AG09319 (cell line): ENCODE measurements around the gene RBM6.

Experiments used
- DNase-seq: peaks from one replicate; pipeline ENCODE4 v3.0.0-alpha.2; 2010; ENCODE audit warnings: low read depth; ENCODE audit errors: extremely low read depth
- CTCF ChIP-seq: IDR thresholded peaks from 2 replicates; pipeline ENCODE4 v1.5.1; 2011; ENCODE audit warnings: low read depth, mild to moderate bottlenecking, inconsistent platforms, low read length, moderate library complexity

The RBM6 gene

DNA sequence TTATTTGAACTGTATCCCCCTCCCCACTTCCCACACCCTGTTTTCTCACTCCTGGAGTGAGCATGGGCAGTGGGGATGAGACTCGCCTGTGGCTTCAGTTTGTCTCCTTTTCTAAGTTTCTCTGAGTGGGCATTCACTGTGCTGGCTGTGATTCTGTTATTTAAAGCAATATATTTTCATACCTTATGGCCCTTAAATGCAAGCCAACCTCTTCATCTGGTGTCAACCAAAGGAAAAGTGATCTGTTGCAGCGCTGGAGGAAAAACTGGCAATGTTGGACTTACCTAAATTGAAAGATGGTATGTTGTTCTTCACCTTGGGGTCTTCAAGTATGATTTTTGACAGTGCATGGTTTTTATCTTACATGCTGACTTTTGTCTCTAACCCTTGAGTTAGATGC lies 56.1 kb downstream of the RBM6 start:
- no peak for TF ChIP-seq CTCF
- DNase-seq, result no peak

DNA sequence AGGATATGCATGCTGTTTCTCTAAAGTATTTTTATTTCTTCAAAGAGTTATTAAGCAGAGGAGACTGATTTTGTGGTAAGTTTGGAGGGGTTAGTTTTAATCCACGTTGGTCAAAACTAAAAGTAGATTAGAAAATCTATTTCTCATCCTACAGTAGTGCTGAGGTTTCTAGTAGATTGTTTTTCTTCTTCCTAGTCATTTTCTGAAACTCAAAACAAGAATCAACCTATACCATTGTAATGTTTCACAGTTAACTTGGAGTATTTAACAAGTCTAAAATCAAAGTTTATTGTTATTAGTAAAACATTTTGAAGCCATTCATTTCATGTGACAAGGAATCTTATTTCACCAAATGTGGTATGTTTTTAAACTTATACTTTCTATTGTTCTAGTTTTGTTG lies 57.9 kb downstream of the RBM6 start:
- TF ChIP-seq CTCF, result no peak
- DNase-seq, result no peak

- DNase-seq, result no peak
- no peak for TF ChIP-seq CTCF
Measured at GRCh38 chr3:49998326-49998725, 58.4 kb downstream of the RBM6 start.

GRCh38 chr3:50001511-50001910 lies 61.6 kb downstream of the RBM6 start:
- no peak for TF ChIP-seq CTCF

DNA sequence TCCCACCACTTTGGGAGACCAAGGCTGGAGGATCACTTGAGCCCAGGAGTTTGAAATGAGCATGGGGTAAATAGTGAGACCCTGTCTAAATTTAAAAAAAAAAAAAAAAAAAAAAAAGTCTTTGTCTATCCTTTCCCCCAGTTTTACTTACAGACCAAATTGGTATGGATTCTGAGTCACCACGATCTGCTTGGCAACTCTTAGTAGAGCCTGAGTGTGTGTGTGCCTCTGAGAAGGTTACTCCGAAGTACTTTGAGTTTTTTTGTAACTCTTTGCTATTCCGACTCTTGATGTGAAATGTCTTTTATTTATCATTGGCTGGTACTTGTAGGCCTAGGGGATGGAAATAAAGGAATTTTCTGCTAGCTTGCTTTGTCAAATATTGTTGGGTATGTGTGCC lies 63.3 kb downstream of the RBM6 start:
- no peak for TF ChIP-seq CTCF
- DNase-seq, result no peak

More at GRCh38 chr3:50001511-50001910, 61.6 kb downstream of the RBM6 start:
- DNase-seq, result no peak

GRCh38 chr3:50003824-50004223 lies 63.9 kb downstream of the RBM6 start:
- DNase-seq, result no peak

DNA sequence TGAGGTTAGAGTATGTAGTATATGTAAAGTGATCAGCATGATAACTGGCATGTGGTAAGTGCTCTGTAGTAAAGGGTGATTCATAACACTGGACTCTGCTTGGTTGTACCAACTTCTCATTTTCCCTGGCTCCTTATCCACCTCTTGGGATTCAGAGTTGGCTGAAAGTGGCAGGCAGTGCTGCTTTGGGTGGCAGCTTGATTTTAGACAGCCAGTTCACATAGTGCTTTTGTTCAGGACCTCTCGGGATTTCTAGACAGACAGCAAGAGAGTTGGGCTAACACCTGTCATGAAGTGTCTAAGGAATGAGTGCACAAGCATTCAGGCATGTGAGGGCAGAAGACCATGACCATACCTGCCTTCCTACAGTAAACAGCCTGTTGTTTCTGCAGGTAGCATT lies 69.0 kb downstream of the RBM6 start:
- no peak for DNase-seq
- no peak for TF ChIP-seq CTCF

More at GRCh38 chr3:50003824-50004223, 63.9 kb downstream of the RBM6 start:
- TF ChIP-seq CTCF, result no peak

DNA sequence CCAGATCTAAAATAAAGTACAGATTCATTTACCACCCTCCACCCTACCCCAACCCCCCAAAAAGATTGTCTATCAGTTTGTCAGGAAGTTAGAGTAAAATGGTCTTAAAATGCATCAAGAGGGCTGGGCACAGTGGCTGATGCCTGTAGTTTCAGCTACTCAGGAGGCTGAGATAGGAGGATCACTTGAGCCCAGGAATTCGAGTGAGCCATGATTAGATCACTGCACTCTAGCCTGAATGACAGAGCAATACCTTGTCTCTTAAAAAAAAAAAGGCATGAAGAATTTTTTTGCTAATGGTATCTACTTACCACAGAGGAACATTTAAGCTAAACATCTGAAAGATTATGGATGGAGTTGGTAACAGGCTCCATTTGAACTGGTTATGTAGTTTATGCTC lies 71.0 kb downstream of the RBM6 start:
- TF ChIP-seq CTCF, result no peak
- DNase-seq, result no peak
